ENCODE data around the gene NAGA.
"Not testable (repeated sequence)": the region's sequence is repeated elsewhere in the genome, so short reads cannot be mapped to it uniquely, and the experiment has no call there.

The NAGA gene

GRCh38 chr22:42072606-42073330 is 2.2 kb upstream of the NAGA start:
- Histone ChIP-seq H3K27ac (no peak overlapping the region), H3K27me3 (replicated peaks) (no peaks in the 10 kb centered on the region), H3K4me3 (ENCODE audit: low read depth, low read length) (no peak overlapping the region), H3K36me3 (replicated peaks) (peaks cover 2% of the 10 kb centered on the region)
- DNase-seq: no peak
- TF ChIP-seq CTCF (IDR thresholded peaks at IDR 0.05; ENCODE audit: low read depth, low read length, missing control alignments): peak; percentile 11
- in situ Hi-C loops (cut with HindIII; ENCODE audit: low pct_ligation_motif_present, low sequenced_read_pairs): no loop called here

- H3K36me3 ChIP-seq (replicated peaks); DNase-seq; H3K27ac ChIP-seq; in situ Hi-C loops (cut with HindIII; ENCODE audit: low pct_ligation_motif_present, low sequenced_read_pairs); H3K27me3 ChIP-seq (replicated peaks): not testable (repeated sequence)
- H3K4me3 ChIP-seq (ENCODE audit: low read depth, low read length): peak overlapping the region; percentile 63
Measured at GRCh38 chr22:42071508-42071907, 896 bp upstream of the NAGA start.

GRCh38 chr22:42069801-42070516 is 653 bp downstream of the NAGA start:
- Histone ChIP-seq H3K36me3 (replicated peaks) (peaks cover 4% of the 10 kb centered on the region), H3K4me3 (ENCODE audit: low read depth, low read length) (peak overlapping the region; percentile 63), H3K27me3 (replicated peaks) (no peaks in the 10 kb centered on the region), H3K27ac (peak overlapping the region; percentile 48)
- in situ Hi-C loops (cut with HindIII; ENCODE audit: low pct_ligation_motif_present, low sequenced_read_pairs): no loop called here
- no peak for TF ChIP-seq CTCF (IDR thresholded peaks at IDR 0.05; ENCODE audit: low read depth, low read length, missing control alignments)
- no peak for DNase-seq

- in situ Hi-C loops (cut with HindIII; ENCODE audit: low pct_ligation_motif_present, low sequenced_read_pairs): no loop called here
- H3K4me3 ChIP-seq (ENCODE audit: low read depth, low read length): no peak overlapping the region
Measured at GRCh38 chr22:42068291-42068690, 2.3 kb downstream of the NAGA start.

GRCh38 chr22:42067671-42068251 is 2.9 kb downstream of the NAGA start:
- DNase-seq: no peak
- no peak for TF ChIP-seq CTCF (IDR thresholded peaks at IDR 0.05; ENCODE audit: low read depth, low read length, missing control alignments)
- Histone ChIP-seq H3K27me3 (replicated peaks) (no peaks in the 10 kb centered on the region), H3K36me3 (replicated peaks) (peaks cover 4% of the 10 kb centered on the region), H3K4me3 (ENCODE audit: low read depth, low read length) (no peak overlapping the region), H3K27ac (no peak overlapping the region)
- in situ Hi-C loops (cut with HindIII; ENCODE audit: low pct_ligation_motif_present, low sequenced_read_pairs): no loop called here

More at GRCh38 chr22:42068291-42068690, 2.3 kb downstream of the NAGA start:
- no peak for TF ChIP-seq CTCF (IDR thresholded peaks at IDR 0.05; ENCODE audit: low read depth, low read length, missing control alignments)
- no peak for DNase-seq
- Histone ChIP-seq H3K27ac (no peak overlapping the region), H3K36me3 (replicated peaks) (peaks cover 4% of the 10 kb centered on the region), H3K27me3 (replicated peaks) (no peaks in the 10 kb centered on the region)

GRCh38 chr22:42066937-42067336 is 3.7 kb downstream of the NAGA start:
- in situ Hi-C loops (cut with HindIII; ENCODE audit: low pct_ligation_motif_present, low sequenced_read_pairs): no loop called here
- no peak overlapping the region for H3K27ac ChIP-seq
- peaks cover 4% of the 10 kb centered on the region for H3K36me3 ChIP-seq (replicated peaks)
- no peak for TF ChIP-seq CTCF (IDR thresholded peaks at IDR 0.05; ENCODE audit: low read depth, low read length, missing control alignments)
- H3K4me3 ChIP-seq (ENCODE audit: low read depth, low read length): no peak overlapping the region
- DNase-seq: no peak
- no peaks in the 10 kb centered on the region for H3K27me3 ChIP-seq (replicated peaks)
